Thyroid gland (tissue), 4 donors: ENCODE results near the gene ZNF726.

Experiments used
- CTCF ChIP-seq, 6 experiments: fragments of 200-600 bp in 3 of 6; fragments of 450-650 bp in 3 of 6; sonication (generic) in 3 of 6; IDR thresholded peaks; one replicate each; pipeline ENCODE4 v1.5.1; 2016 to 2019; ENCODE audit warnings: antibody characterized with exemption in 6 of 6, mild to moderate bottlenecking in 2 of 6, inconsistent platforms in 1 of 6, moderate library complexity in 1 of 6
- POLR2A ChIP-seq, 2 donors: fragments of 450-650 bp; IDR thresholded peaks; one replicate each; pipeline ENCODE4 v1.6.1; 2017; ENCODE audit warnings: antibody characterized with exemption in 2 of 2, mild to moderate bottlenecking in 2 of 2, moderate library complexity in 1 of 2

- TF ChIP-seq CTCF (IDR thresholded peaks at IDR 0.05) (no peak), POLR2A (IDR thresholded peaks at IDR 0.05) (no peak)
Observed at GRCh38 chr19:23908165-23908564, 6.5 kb upstream of the ZNF726 start.
